ENCODE measurements around the gene DLGAP4. TPM values are rescaled to one million over a fixed set of nuclear protein-coding genes. Genes with fewer than 3 reads are reported as not detected.

DLGAP4 gene
- total and polyA plus RNA-seq, 2 of the 13 experiments (the other 11 are each of a cell fraction or from before 2014, with no cell fraction given): 15.2 to 26.7 TPM

- no peaks in the 10 kb centered on the region for H3K27me3 ChIP-seq (ENCODE audit: control insufficient read depth in 1 of 2, insufficient read depth in 2 of 2, low read length in 2 of 2)
- DNase-seq (ENCODE audit: low spot score) (no peak), FAIRE-seq (no peak), ATAC-seq (peak; percentile 50)
- CTCF ChIA-PET (ENCODE audit: low intra/inter-chr PET ratio, low total read pairs): no interaction called here
- peaks cover 48% of the 10 kb centered on the region for H3K79me2 ChIP-seq (ENCODE audit: insufficient read depth, low read length)
- no TSS peak for BruUV-seq (replicated peaks)
- in situ Hi-C loops (cut with HindIII; ENCODE audit: extremely low pct_ligation_motif_present, low pct_unique_long_range_greater_than_20kb) (no loop called here), intact Hi-C loops (cut with micrococcal nuclease; ENCODE audit: unreplicated experiment) (no loop called here)
- WGBS (ENCODE audit: low lambda C conversion rate): 86% methylated on average over 2 of the region's 2 CpGs
- H2AFZ ChIP-seq (ENCODE audit: low read length): no peak overlapping the region
- H4K20me1 ChIP-seq (ENCODE audit: insufficient read depth, low read length): peaks cover 22% of the 10 kb centered on the region
- no peaks in the 10 kb centered on the region for H3K9me3 ChIP-seq (ENCODE audit: low read length)
- peaks cover 9 to 16% of the 10 kb centered on the region in 2 experiments for H3K36me3 ChIP-seq (replicated peaks in 1 of 2; ENCODE audit: control insufficient read depth in 1 of 2, insufficient read depth in 2 of 2, low read length in 2 of 2)
- POLR2A ChIA-PET: no interaction called here
- no peak overlapping the region for H3K27ac ChIP-seq (ENCODE audit: extremely low read length, insufficient read depth, low read length)
- no peak overlapping the region for H3K9ac ChIP-seq (ENCODE audit: insufficient read depth, low read depth, low read length)
- H3K4me2 ChIP-seq (ENCODE audit: low read depth, low read length): no peak overlapping the region
- H3K4me1 ChIP-seq (ENCODE audit: insufficient read depth, low read length): peaks cover 42% of the 10 kb centered on the region
- H3K4me3 ChIP-seq (replicated peaks in 1 of 3; ENCODE audit: insufficient read depth in 1 of 3, low read depth in 2 of 3, low read length in 3 of 3): no peak overlapping the region
- TF ChIP-seq ASH2L (IDR thresholded peaks at IDR 0.05; ENCODE audit: insufficient read length, low read depth, low read length) (no peak), FOXJ3 (CRISPR knock-in tag; IDR thresholded peaks at IDR 0.05; ENCODE audit: borderline replicate concordance) (no peak), PHF8 (CRISPR knock-in tag; IDR thresholded peaks at IDR 0.05) (no peak), RNF2 (conservative IDR thresholded peaks at IDR 0.05; ENCODE audit: low read depth) (no peak), ZNF567 (CRISPR knock-in tag; IDR thresholded peaks at IDR 0.05; ENCODE audit: borderline replicate concordance) (0 out of 2 replicates have a peak, but pooled peaks have one; percentile 10), TBP (CRISPR knock-in tag; IDR thresholded peaks at IDR 0.05) (no peak), ZNF790 (CRISPR knock-in tag; IDR thresholded peaks at IDR 0.05; ENCODE audit: borderline replicate concordance) (no peak), ZFP41 (CRISPR knock-in tag; IDR thresholded peaks at IDR 0.05; ENCODE audit: borderline replicate concordance) (no peak), ZBTB21 (CRISPR knock-in tag; IDR thresholded peaks at IDR 0.05) (no peak), FUBP1 (CRISPR knock-in tag; IDR thresholded peaks at IDR 0.05; ENCODE audit: borderline replicate concordance) (no peak), THRA (CRISPR knock-in tag; IDR thresholded peaks at IDR 0.05; ENCODE audit: borderline replicate concordance) (no peak), TFDP1 (CRISPR knock-in tag; IDR thresholded peaks at IDR 0.05; ENCODE audit: borderline replicate concordance) (no peak), ZNF549 (CRISPR knock-in tag; IDR thresholded peaks at IDR 0.05) (no peak), TFAP4 (IDR thresholded peaks at IDR 0.05; ENCODE audit: borderline replicate concordance, low read depth) (peak; percentile 43; the same call in 1 of the 2 replicates), ZNF17 (CRISPR knock-in tag; IDR thresholded peaks at IDR 0.05) (no peak), CC2D1A (CRISPR knock-in tag; IDR thresholded peaks at IDR 0.05) (no peak), ZNF605 (CRISPR knock-in tag; IDR thresholded peaks at IDR 0.05) (no peak), SYNCRIP (IDR thresholded peaks at IDR 0.05; ENCODE audit: insufficient read depth, low read depth, low read length) (no peak), POLR2A (IDR thresholded peaks at IDR 0.05; ENCODE audit: insufficient read depth in 1 of 2, low read depth in 2 of 2, low read length in 2 of 2) (0 out of 4 replicates have a peak, but pooled peaks of 1 of the 2 experiments have one; percentile 12), MLLT10 (CRISPR knock-in tag; IDR thresholded peaks at IDR 0.05) (no peak), GFI1 (CRISPR knock-in tag; IDR thresholded peaks at IDR 0.05; ENCODE audit: borderline replicate concordance) (no peak)
Measured at GRCh38 chr20:36479938-36480337, 173.8 kb downstream of the DLGAP4 start.

Measured in HepG2 (cell line).